Ammon's horn (tissue), 1 donor: ENCODE data around the gene IGF2.

Experiments
- DNase-seq: peaks from one replicate; pipeline ENCODE4 v3.0.0-alpha.2; 2016; ENCODE audit warnings: low spot score

The IGF2 gene

DNA sequence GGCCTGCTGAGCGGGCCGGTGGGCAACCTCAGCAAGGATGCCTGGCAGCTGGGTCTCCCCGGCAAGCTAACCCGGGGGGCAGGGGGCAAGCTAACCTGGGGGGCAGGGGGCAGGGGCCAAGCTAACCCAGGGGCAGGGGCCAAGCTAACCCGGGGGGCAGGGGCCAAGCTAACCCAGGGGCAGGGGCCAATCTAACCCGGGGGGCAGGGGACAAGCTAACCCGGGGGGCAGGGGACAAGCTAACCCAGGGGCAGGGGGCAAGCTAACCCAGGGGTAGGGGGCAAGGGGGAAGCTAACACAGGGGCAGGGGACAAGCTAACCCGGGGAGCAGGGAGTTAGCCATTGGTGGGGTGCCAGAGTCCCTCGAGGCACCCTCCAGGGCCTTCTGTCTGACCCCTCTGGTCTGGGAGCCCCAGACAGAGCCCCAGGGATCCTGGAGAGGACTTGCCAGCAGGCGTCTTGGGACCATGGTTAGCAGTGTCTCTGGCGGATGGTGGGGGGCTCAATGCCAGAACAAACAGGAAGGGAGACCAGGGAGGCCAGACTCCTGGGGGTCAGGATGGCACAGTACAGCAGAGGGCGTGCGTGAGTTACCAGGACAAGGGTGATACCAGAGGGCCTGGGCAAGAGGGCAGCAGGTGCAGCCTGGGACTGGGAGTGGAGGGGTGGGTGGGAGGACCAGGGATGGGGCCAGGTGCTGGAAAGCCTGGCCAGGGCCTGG is 16.1 kb downstream of the IGF2 start:
- DNase-seq = no peak

- DNase-seq = no peak
Measured at GRCh38 chr11:2122222-2122906, 16.8 kb downstream of the IGF2 start.

- DNase-seq = no peak
Measured at GRCh38 chr11:2121227-2122130, 17.7 kb downstream of the IGF2 start.

DNA sequence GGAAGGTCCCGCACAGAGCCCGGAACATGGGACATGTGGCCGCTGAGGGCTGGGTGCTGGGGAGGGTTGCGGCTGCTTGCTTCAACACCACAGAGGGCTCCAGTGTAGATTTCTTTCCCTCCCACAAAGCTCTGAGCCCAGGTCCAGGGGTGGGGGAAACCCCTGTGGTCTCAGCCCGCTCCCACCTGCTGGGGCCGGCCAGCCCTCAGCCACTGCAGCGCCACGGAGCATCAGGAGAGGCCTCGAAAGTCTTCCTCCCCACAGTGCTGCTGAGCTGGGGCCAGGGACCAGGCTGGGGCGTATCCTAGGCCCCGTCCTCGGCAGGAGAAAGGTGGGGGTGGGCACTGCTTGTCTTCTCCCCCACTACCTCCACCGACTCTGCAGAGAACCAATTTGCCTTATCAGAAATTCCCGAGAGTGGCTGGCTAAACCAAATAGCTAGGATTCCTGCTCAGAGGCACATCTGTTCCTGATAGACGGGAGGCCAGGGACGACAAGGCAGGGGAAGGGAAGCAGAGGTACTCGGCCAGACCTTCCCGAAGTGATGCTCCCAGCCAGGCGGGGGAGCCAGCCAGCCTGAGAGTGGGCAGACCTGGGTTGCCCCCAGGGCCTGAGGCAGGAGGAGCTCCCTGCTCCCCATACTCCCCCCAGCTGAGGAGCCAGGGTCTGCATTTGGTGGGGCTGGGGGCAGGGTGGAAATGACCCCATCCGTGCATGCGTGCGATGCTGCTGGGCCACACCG is 18.7 kb downstream of the IGF2 start:
- DNase-seq = no peak

GRCh38 chr11:2118677-2119076 is 20.5 kb downstream of the IGF2 start:
- no peak for DNase-seq

- no peak for DNase-seq
Measured at GRCh38 chr11:2116680-2117079, 22.5 kb downstream of the IGF2 start.

- no peak for DNase-seq
Measured at GRCh38 chr11:2115308-2115707, 23.9 kb downstream of the IGF2 start.

DNA sequence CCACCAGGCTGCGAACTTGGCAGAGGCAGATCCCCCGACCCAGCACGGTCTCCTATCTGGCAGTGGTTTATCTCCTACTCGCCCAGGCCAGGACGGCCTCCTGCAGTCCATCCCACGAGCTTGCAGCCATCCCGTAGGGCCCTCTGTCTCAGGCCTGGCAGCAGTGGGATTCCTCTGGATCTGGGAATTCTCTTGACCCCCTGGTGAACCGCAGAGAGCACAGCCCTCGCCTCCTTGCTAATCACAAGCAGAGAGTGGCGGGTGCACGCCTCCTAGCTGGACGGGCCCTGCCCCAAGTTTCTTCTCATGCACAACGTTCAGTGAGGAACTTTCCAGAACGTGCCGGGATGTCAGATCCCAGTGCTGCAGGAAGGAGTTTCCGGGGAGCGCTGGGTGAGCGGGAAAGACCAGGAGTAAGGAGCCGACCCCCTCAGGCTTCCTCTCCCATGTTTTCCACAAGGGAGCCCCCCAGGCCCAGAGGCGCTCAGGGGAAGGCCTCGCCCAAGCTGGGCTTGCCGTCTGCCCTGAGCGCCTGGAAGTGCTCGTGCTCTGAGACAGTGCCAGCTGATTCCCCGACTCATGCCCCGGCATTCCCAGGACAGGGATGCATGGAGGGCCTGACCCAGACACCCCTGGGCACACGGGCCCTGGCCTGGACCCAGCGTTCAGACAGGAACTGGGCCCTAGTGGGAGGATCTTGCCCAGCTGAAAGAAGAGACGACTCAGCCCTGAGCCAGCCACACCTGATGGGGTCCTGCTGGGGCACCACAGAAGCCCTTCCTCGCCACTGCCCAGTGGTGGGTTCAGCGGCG is 24.6 kb downstream of the IGF2 start:
- DNase-seq = no peak

GRCh38 chr11:2113776-2114175 is 25.4 kb downstream of the IGF2 start:
- no peak for DNase-seq

DNA sequence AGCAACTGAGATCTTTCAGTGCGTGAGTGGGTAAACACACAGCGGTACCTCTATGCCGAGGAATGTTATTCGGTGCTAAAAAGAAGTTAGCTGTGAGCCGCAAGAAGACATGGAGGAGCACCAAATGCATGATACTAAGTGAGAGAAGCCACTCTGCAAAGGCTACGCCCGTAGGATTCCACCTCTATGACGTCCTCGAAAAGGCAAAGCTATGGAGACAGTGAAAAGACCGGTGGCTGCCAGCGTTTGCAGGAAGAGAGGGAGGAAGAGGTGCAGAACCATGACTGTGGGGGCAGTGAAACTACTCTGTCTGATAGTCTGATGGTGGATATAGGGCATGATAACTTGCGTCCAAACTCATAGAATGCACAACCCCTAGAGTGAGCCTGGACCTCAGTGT is 28.7 kb downstream of the IGF2 start:
- DNase-seq = no peak

GRCh38 chr11:2109541-2110019 is 29.6 kb downstream of the IGF2 start:
- DNase-seq = no peak

DNA sequence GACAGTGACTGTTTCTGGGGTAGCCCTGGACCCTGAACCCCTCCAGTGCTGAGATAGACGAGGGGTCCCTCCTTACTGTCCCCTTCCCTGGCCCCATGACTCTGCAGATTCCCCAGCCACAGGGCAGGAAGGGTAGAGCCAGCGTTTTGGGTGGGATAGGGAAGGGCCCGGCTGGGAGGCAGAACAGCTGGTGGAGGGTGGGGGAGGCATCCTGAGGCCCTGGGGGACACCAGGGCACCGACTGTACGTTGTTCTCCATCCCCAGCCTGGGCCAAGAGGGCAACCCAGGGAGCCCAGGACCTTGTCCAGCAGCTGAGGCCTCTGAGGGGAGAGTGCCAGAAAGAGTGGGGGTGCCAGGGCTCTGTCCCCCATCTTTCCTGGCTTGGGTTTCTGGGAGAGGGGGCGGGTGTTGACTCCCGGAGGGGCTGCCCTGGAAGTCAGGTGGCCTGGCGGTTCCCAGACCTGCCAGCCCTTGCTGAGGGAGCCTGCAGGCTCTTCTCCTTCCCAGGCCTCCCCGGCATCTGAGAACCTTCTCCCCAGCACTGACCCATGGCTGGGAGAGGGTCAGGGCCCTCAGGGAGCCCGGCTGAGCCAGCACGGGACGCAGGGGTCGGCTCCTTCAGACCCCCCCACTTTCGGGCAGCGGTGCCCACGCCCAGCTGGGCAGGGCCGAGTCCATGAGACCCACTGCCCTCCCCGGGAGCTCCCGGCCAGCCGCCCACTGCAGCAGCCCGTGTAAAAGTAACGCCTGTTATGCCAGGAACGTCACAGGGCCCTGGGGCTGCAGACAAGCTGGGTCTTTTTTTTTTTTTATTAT is 30.3 kb downstream of the IGF2 start:
- no peak for DNase-seq

DNA sequence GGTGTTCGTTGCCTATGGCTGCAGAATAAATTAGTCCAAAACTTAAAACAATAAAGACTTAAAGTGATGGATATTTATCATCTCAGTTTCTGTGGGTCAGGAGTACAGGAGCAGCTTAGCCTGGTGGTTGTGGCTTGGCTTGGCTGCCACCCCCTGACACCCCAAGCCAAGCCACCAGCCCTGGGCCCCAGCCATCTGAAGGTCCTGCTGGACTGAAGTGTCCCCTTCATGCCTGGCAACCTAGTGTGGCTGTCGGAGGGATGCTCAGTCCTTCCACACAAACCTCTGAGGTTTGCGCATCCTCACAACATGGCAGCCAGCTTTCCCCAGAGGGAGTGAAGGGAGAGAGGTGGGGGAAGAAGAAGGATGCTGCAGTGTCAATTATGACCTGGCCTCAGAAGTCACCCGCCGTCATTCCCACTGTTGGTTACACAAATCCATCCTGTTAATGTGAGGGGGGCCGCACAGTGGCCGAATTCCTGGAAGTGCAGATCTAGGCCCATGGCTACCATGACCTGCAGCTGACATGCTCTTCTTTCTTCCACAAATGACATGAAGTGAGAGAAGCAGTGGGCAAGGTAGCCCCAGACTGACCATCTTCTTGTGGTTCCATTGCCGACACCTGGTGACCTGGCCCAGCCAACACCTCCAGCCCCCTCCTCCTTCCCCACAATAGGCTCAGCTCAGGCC is 31.1 kb downstream of the IGF2 start:
- no peak for DNase-seq

GRCh38 chr11:2107521-2107920 is 31.7 kb downstream of the IGF2 start:
- DNase-seq = no peak

GRCh38 chr11:2106583-2107209 is 32.5 kb downstream of the IGF2 start:
- DNase-seq = no peak

- DNase-seq = no peak
Measured at GRCh38 chr11:2105511-2105910, 33.7 kb downstream of the IGF2 start.

DNA sequence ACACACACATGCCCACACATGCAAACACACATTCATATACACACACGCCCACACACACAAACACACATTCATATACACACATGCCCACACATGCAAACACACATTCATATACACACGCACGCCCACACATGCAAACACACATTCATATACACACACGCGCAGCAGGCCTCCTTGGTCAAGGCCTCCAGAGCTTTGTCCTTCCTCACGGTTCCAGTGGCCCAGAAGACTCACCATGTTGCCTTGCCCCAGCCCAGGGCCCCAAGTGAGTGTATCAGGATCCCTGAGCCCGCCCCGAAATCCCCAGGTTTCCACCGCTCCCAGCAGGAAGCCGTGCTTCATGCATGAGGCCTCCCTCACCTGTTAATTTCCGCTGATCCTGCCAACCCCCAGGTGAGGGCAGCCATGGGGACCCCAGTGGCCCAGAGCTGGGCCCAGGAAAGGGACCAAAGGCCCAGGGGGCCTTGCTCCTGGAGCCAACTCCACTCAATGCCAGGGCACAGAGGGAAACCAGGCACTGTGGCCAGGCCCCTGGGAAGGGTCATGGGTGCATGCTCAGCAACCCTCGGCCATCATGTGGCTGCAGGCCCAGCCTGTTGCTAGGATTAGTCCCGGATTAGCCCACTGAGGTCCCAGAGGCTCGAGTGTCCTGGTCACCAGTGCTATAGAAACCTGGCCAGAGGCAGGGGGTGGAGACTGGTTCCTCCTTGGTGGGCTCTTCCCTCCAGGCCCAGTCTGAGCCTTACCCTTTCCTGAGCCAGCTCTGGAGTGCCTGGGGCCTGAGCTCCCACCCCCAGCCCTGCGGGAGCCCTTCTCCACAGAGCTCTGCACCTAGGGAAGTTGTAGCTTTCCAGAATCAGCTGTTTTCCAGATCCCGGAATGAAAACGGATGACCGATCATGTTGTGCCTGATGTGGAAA is 34.4 kb downstream of the IGF2 start:
- DNase-seq = no peak
